ENCODE results near the gene PPP2R5A. TPM values are rescaled to one million over a fixed set of nuclear protein-coding genes. Genes with fewer than 3 reads are reported as not detected.
A peak's percentile ranks its signal among the peaks of the same experiment; 100 is the strongest.

The PPP2R5A gene
- total RNA-seq, 1 donor from 2014 or later, result 24.2 TPM

DNA sequence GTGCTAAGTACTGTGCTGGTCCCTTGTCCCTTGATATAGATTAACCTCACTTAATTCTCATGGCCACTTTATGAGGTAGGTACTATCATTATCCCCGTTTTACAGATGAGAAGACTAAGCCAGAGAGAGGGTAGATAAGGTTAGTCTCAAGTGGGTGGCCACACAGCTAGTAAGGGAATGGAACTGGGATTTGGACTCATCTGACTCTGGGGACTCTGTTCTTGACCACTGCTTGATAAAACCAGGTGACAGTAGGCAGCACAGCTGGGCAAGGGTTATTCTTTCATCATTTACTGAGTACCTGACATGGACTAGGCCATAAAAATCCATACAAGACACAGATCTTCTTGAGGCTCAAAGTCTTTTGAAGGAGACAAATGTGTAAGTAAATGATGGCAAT lies 37.2 kb upstream of the PPP2R5A start:
- TF ChIP-seq, protein P1, sequence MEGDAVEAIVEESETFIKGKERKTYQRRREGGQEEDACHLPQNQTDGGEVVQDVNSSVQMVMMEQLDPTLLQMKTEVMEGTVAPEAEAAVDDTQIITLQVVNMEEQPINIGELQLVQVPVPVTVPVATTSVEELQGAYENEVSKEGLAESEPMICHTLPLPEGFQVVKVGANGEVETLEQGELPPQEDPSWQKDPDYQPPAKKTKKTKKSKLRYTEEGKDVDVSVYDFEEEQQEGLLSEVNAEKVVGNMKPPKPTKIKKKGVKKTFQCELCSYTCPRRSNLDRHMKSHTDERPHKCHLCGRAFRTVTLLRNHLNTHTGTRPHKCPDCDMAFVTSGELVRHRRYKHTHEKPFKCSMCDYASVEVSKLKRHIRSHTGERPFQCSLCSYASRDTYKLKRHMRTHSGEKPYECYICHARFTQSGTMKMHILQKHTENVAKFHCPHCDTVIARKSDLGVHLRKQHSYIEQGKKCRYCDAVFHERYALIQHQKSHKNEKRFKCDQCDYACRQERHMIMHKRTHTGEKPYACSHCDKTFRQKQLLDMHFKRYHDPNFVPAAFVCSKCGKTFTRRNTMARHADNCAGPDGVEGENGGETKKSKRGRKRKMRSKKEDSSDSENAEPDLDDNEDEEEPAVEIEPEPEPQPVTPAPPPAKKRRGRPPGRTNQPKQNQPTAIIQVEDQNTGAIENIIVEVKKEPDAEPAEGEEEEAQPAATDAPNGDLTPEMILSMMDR (IDR thresholded peaks at IDR 0.05; ENCODE audit: insufficient read depth, low read length, severe bottlenecking), result no peak
- Histone ChIP-seq H3K36me3 (ENCODE audit: control insufficient read depth, insufficient read depth, low read length) (no peaks in the 10 kb centered on the region), H3K4me3 (ENCODE audit: low read depth, low read length) (no peak overlapping the region), H3K27me3 (ENCODE audit: control insufficient read depth, insufficient read depth, low read length) (no peaks in the 10 kb centered on the region)
- DNase-seq (ENCODE audit: low read depth) (no peak), FAIRE-seq (no peak)

GRCh38 chr1:212254853-212255363 lies 30.3 kb upstream of the PPP2R5A start:
- no peak for DNase-seq (ENCODE audit: low read depth)
- H3K27me3 ChIP-seq (ENCODE audit: control insufficient read depth, insufficient read depth, low read length), result no peaks in the 10 kb centered on the region
- no peak for FAIRE-seq

GRCh38 chr1:212255705-212256307 lies 29.4 kb upstream of the PPP2R5A start:
- no peak for FAIRE-seq
- Histone ChIP-seq H3K4me3 (ENCODE audit: low read depth, low read length) (no peak overlapping the region), H3K36me3 (ENCODE audit: control insufficient read depth, insufficient read depth, low read length) (no peaks in the 10 kb centered on the region), H3K27me3 (ENCODE audit: control insufficient read depth, insufficient read depth, low read length) (no peaks in the 10 kb centered on the region)
- TF ChIP-seq, protein P1 (IDR thresholded peaks at IDR 0.05; ENCODE audit: insufficient read depth, low read length, severe bottlenecking), result no peak
- DNase-seq (ENCODE audit: low read depth), result peak; percentile 18

More at GRCh38 chr1:212254853-212255363, 30.3 kb upstream of the PPP2R5A start:
- no peak overlapping the region for H3K4me3 ChIP-seq (ENCODE audit: low read depth, low read length)
- TF ChIP-seq, protein P1 (IDR thresholded peaks at IDR 0.05; ENCODE audit: insufficient read depth, low read length, severe bottlenecking), result no peak
- no peaks in the 10 kb centered on the region for H3K36me3 ChIP-seq (ENCODE audit: control insufficient read depth, insufficient read depth, low read length)

DNA sequence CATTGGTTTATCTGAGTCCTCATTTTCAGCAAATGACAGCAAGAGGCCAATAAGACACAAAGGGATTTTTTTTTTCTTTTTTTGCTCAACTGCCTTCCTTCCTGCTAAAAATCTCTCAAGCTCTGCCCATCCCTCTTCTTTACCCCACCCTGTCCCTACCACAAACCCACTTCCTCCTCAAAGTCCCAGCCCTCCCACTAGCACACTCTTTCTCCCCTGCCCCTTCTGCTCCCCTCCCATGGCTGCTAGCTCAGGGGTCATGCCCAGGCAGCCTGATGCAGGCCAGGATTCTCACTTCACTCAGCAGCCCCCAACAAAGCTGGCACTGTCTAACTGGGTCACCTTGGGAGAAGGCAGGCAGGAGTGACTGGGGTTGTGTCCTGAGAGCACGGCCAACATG lies 28.8 kb upstream of the PPP2R5A start:
- TF ChIP-seq, protein P1 (IDR thresholded peaks at IDR 0.05; ENCODE audit: insufficient read depth, low read length, severe bottlenecking), result no peak
- no peak for FAIRE-seq
- no peaks in the 10 kb centered on the region for H3K27me3 ChIP-seq (ENCODE audit: control insufficient read depth, insufficient read depth, low read length)
- no peak overlapping the region for H3K4me3 ChIP-seq (ENCODE audit: low read depth, low read length)
- DNase-seq (ENCODE audit: low read depth), result no peak
- H3K36me3 ChIP-seq (ENCODE audit: control insufficient read depth, insufficient read depth, low read length), result no peaks in the 10 kb centered on the region

- TF ChIP-seq, protein P1 (IDR thresholded peaks at IDR 0.05; ENCODE audit: insufficient read depth, low read length, severe bottlenecking), result no peak
- Histone ChIP-seq H3K4me3 (ENCODE audit: low read depth, low read length) (no peak overlapping the region), H3K36me3 (ENCODE audit: control insufficient read depth, insufficient read depth, low read length) (no peaks in the 10 kb centered on the region), H3K27me3 (ENCODE audit: control insufficient read depth, insufficient read depth, low read length) (no peaks in the 10 kb centered on the region)
- DNase-seq (ENCODE audit: low read depth) (no peak), FAIRE-seq (no peak)
Observed at GRCh38 chr1:212257157-212257556, 28.1 kb upstream of the PPP2R5A start.
